K562 (cell line): ENCODE data around the gene LRRC15. TPM values are rescaled to one million over a fixed set of nuclear protein-coding genes. Genes with fewer than 3 reads are reported as not detected.

Experiments used
- ATF1 ChIP-seq, 2 experiments: fragments of 450-650 bp in 1 of 2; IDR thresholded peaks; 2 replicates each; pipeline ENCODE4 v1.6.1; 2016; ENCODE audit warnings: missing compliant biosample characterization in 1 of 2, missing genetic modification characterization in 1 of 2
- CREB3 ChIP-seq: fragments of 450-650 bp; conservative IDR thresholded peaks from 2 replicates; pipeline ENCODE4 v1.6.1; 2016; ENCODE audit warnings: missing genetic modification characterization, low read depth, mild to moderate bottlenecking, missing compliant biosample characterization, moderate library complexity
- CREB5 ChIP-seq: fragments of 250-450 bp; sonication (Bioruptor Pico); IDR thresholded peaks from 2 replicates; pipeline ENCODE4 v1.5.0; 2020; ENCODE audit warnings: mild to moderate bottlenecking
- DEAF1 ChIP-seq: fragments of 450-650 bp; formaldehyde crosslinking; IDR thresholded peaks from 2 replicates; pipeline ENCODE4 v1.4.0; 2020; ENCODE audit warnings: mild to moderate bottlenecking, moderate library complexity
- DLX4 ChIP-seq: fragments of 250-450 bp; sonication (Bioruptor Pico); IDR thresholded peaks from 2 replicates; pipeline ENCODE4 v1.6.1; 2021; ENCODE audit warnings: mild to moderate bottlenecking
- DMBX1 ChIP-seq: fragments of 250-450 bp; sonication (Bioruptor Pico); IDR thresholded peaks from 2 replicates; pipeline ENCODE4 v1.8.0; 2022; ENCODE audit warnings: inconsistent platforms, mild to moderate bottlenecking, moderate library complexity, borderline replicate concordance
- GABPB2 ChIP-seq: fragments of 250-450 bp; sonication (Bioruptor Pico); conservative IDR thresholded peaks from 2 replicates; pipeline ENCODE4 v1.5.1; 2021; ENCODE audit warnings: mild to moderate bottlenecking
- JUND ChIP-seq, 2 experiments: IDR thresholded peaks; 2 replicates in 1 of 2; 3 replicates in 1 of 2; pipeline ENCODE4 v1.6.1; 2011; ENCODE audit warnings: borderline replicate concordance in 2 of 2, low read depth in 2 of 2, low read length in 2 of 2, improper control_type of control experiment in 1 of 2, missing biosample characterization in 1 of 2, missing genetic modification characterization in 1 of 2, missing genetic modification reagents in 1 of 2
- MEF2D ChIP-seq: conservative IDR thresholded peaks from 2 replicates; pipeline ENCODE4 v1.6.1; 2016; ENCODE audit warnings: low read depth, missing genetic modification characterization, missing compliant biosample characterization
- NFE2L1 ChIP-seq: fragments of 450-650 bp; IDR thresholded peaks from 2 replicates; pipeline ENCODE4 v1.6.1; 2016; ENCODE audit warnings: missing genetic modification characterization, low read depth, mild to moderate bottlenecking, missing compliant biosample characterization, moderate library complexity, borderline replicate concordance
- NR2F6 ChIP-seq: fragments of 450-650 bp; formaldehyde crosslinking; IDR thresholded peaks from 2 replicates; pipeline ENCODE4 v1.4.0; 2020; ENCODE audit warnings: mild to moderate bottlenecking
- SMAD4 ChIP-seq: fragments of 250-450 bp; sonication (Bioruptor Pico); conservative IDR thresholded peaks from 2 replicates; pipeline ENCODE4 v1.8.0; 2021; ENCODE audit warnings: inconsistent platforms, mild to moderate bottlenecking, moderate library complexity
- TBP ChIP-seq: optimal IDR thresholded peaks from 2 replicates; pipeline ENCODE3; 2011; ENCODE audit warnings: low read depth, low read length, improper control_type of control experiment
- TFAM ChIP-seq: fragments of 250-450 bp; sonication (Bioruptor Pico); conservative IDR thresholded peaks from 2 replicates; pipeline ENCODE4 v1.5.0; 2021; ENCODE audit warnings: mild to moderate bottlenecking, moderate library complexity
- U2AF1 ChIP-seq: fragments of 200-400 bp; formaldehyde crosslinking; optimal IDR thresholded peaks from 2 replicates; pipeline ENCODE3; 2017; ENCODE audit warnings: mild to moderate bottlenecking, low read depth, low read length, moderate library complexity
- ZBTB26 ChIP-seq: fragments of 450-650 bp; formaldehyde crosslinking; IDR thresholded peaks from 2 replicates; pipeline ENCODE4 v1.4.0; 2022; ENCODE audit warnings: missing genetic modification characterization
- ZNF143 ChIP-seq: sonication (generic); formaldehyde crosslinking; IDR thresholded peaks from 2 replicates; pipeline ENCODE4 v1.9.0; 2022; ENCODE audit warnings: mild to moderate bottlenecking, missing genetic modification reagents
- ZNF174 ChIP-seq: fragments of 250-450 bp; sonication (Bioruptor Pico); IDR thresholded peaks from 2 replicates; pipeline ENCODE4 v1.4.0; 2020; ENCODE audit warnings: mild to moderate bottlenecking
- ZNF175 ChIP-seq: fragments of 200-800 bp; sonication (Bioruptor generic); IDR thresholded peaks from 2 replicates; pipeline ENCODE4 v1.6.1; 2016; ENCODE audit warnings: low read depth, mild to moderate bottlenecking, missing genetic modification characterization, missing compliant biosample characterization
- ZNF583 ChIP-seq: fragments of 250-450 bp; sonication (Bioruptor Pico); IDR thresholded peaks from 2 replicates; pipeline ENCODE4 v1.4.0; 2020
- ZNF785 ChIP-seq: fragments of 250-450 bp; sonication (Bioruptor Pico); IDR thresholded peaks from 2 replicates; pipeline ENCODE4 v1.4.0; 2020; ENCODE audit warnings: mild to moderate bottlenecking
- polyA plus RNA-seq, 8 experiments: library from polyadenylated mRNA; depleted of rRNA in 4 of 8; stranded (reverse) in 5 of 8; unstranded in 3 of 8; fragments of >200 nt; fragmentation: Nextera tagmentation in 2 of 8; fragmentation: Illumina TruSeq in 1 of 8; extraction: Ambion mirVana in 2 of 8; extraction: Trizol in 1 of 8; gene quantifications; 2 replicates each; pipeline versions ENCODE4 v1.2.1 to v1.2.3, GENCODE V29; 2011 to 2014; ENCODE audit warnings: inconsistent platforms in 1 of 8, missing spikeins in 1 of 8
- total RNA-seq, 7 experiments: library from RNA; depleted of rRNA in 6 of 7; stranded (reverse); fragments of >200 nt in 6 of 7; fragmentation: Illumina TruSeq in 2 of 7; extraction: Trizol in 2 of 7; gene quantifications; 2 replicates each; pipeline versions ENCODE4 v1.2.1 to v1.2.3, GENCODE V29; 2011 to 2021; ENCODE audit warnings: low replicate concordance in 1 of 7

LRRC15 gene
- total and polyA plus RNA-seq, 9 of the 15 experiments (the other 6 are each of a cell fraction or from before 2014, with no cell fraction given), result not detected

- TF ChIP-seq TBP (peak; percentile 26), NFE2L1 (tag) (no peak), DEAF1 (CRISPR knock-in tag) (no peak), TFAM (no peak), ATF1 (CRISPR knock-in tag; IDR thresholded peaks at IDR 0.05) (no peak), ATF1 (tag; IDR thresholded peaks at IDR 0.05) (peak; percentile 81), DMBX1 (CRISPR knock-in tag) (no peak), GABPB2 (CRISPR knock-in tag) (no peak), ZBTB26 (CRISPR knock-in tag) (no peak), CREB5 (no peak), NR2F6 (CRISPR knock-in tag) (no peak), ZNF785 (CRISPR knock-in tag) (no peak), ZNF175 (CRISPR knock-in tag) (no peak), MEF2D (peak; percentile 59; the same call in 1 of the 2 replicates), ZNF143 (CRISPR knock-in tag) (no peak), U2AF1 (no peak), SMAD4 (CRISPR knock-in tag) (peak; percentile 89; the same call in 1 of the 2 replicates), CREB3 (tag) (no peak), ZNF583 (no peak), ZNF174 (CRISPR knock-in tag) (no peak), DLX4 (CRISPR knock-in tag) (no peak), JUND (IDR thresholded peaks at IDR 0.05; ENCODE audit: borderline replicate concordance, low read depth, low read length) (peak; percentile 74), JUND (tag; IDR thresholded peaks at IDR 0.05; ENCODE audit: borderline replicate concordance, low read depth, low read length) (no peak; the same call in 1 of the 3 replicates)
These were observed 45.5 kb downstream of the LRRC15 start (continued) for GRCh38 chr3:194323785-194324735.
